Uterus (tissue), 2 donors: ENCODE measurements around the gene DTNA.

Experiments
- CTCF ChIP-seq, 4 experiments: fragments of 200-600 bp in 2 of 4; fragments of 450-650 bp in 2 of 4; sonication (generic) in 2 of 4; IDR thresholded peaks; one replicate each; pipeline ENCODE4 v1.5.1; 2016 to 2019; ENCODE audit warnings: antibody characterized with exemption in 4 of 4, mild to moderate bottlenecking in 2 of 4, moderate library complexity in 1 of 4
- POLR2A ChIP-seq, 2 donors: fragments of 450-650 bp; IDR thresholded peaks; one replicate each; pipeline ENCODE4 v1.6.1; 2016; ENCODE audit warnings: antibody characterized with exemption in 2 of 2, mild to moderate bottlenecking in 1 of 2, moderate library complexity in 1 of 2

DNA sequence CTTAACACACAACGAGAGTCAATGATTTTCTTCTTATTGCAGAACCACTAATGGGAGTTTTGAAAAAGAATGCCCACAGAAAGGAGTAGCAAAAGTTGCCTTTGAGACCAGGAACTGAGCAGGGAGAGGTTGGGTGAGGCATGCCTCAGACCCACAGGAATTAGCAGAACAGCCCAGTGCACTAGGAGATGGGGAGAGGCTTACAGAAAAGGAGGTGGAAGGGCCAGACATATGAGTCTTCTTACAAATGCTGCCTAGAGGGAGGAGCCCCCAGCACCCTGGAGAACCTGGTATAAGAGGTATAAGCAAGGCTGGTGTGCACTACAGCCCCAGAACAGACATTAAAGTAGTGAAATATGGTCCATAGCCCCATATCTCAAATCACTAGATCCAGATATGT lies 162.0 kb downstream of the DTNA start:
- TF ChIP-seq POLR2A (IDR thresholded peaks at IDR 0.05) (no peak), CTCF (IDR thresholded peaks at IDR 0.05) (no peak)
